Right cardiac atrium (tissue), 5 donors: ENCODE results near the gene ATL2. TPM values are rescaled to one million over a fixed set of nuclear protein-coding genes. Genes with fewer than 3 reads are reported as not detected.

Source experiments
- ATAC-seq, 2 donors: fragments of 200-7000 bp; cut with Tn5 transposase; one replicate each; pipeline versions ENCODE4 v1.8.0 to v1.9.1; 2020; ENCODE audit warnings: moderate library complexity in 2 of 2, mild to moderate bottlenecking in 1 of 2
- DNase-seq, 3 donors: peaks; one replicate each; pipeline ENCODE4 v3.0.0-alpha.2; 2020
- H3K27ac ChIP-seq: one replicate; pipeline ENCODE4 v1.5.1; 2013; ENCODE audit warnings: mild to moderate bottlenecking, low read length, control low read depth, moderate library complexity
- H3K27me3 ChIP-seq: one replicate; pipeline ENCODE4 v1.6.1; 2013; ENCODE audit not compliant: control insufficient read depth, insufficient read depth
- H3K4me1 ChIP-seq: one replicate; pipeline ENCODE4 v1.6.1; 2013; ENCODE audit warnings: low read length; ENCODE audit not compliant: control insufficient read depth, insufficient read depth
- H3K4me3 ChIP-seq: one replicate; pipeline ENCODE4 v1.5.1; 2013; ENCODE audit warnings: low read length, control low read depth
- H3K9me3 ChIP-seq: one replicate; pipeline ENCODE4 v1.6.1; 2013; ENCODE audit warnings: low read length; ENCODE audit not compliant: control insufficient read depth
- WGBS: extraction: QIAGEN DNeasy Blood & Tissue Kit; methylation state at CpG from one replicate; pipeline ENCODE4 v1.1.7; 2013; 5-methylcytosine and 5-hydroxymethylcytosine counted together
- intact Hi-C, 4 donors: fragments of 100-400 bp; cut with DNase I; formaldehyde crosslinking; loops; one replicate each; pipeline versions ENCODE4 v1.11.0 to v1.14.0; 2022 to 2023
- polyA plus RNA-seq: library from polyadenylated mRNA; stranded (reverse); fragments of 200-250 nt; gene quantifications from one replicate; pipeline ENCODE4 v1.2.3, GENCODE V29; 2013
- total RNA-seq, 4 donors: library from RNA; stranded (reverse); fragmentation: NEBNext Ultra II Directional; extraction: Animal tissue kit (Norgen Biotek cat#: 25700); gene quantifications; one replicate each; pipeline ENCODE4 v1.2.1, GENCODE V29; 2021
- donor health status: healthy with polysubstance abuse.
- donor health status: DM: no; HTN: yes; CAD: no.
- donor health status: DM: no; HTN: no; CAD: no.
- donor health status: DM: no; HTN: yes; CAD: no; lungs with severe emphysema.
- donor health status: DM: yes; HTN: yes; CAD: no.

Gene ATL2
- total and polyA plus RNA-seq, 5 donors: 19.9 to 53.5 (median 41.0) TPM

DNA sequence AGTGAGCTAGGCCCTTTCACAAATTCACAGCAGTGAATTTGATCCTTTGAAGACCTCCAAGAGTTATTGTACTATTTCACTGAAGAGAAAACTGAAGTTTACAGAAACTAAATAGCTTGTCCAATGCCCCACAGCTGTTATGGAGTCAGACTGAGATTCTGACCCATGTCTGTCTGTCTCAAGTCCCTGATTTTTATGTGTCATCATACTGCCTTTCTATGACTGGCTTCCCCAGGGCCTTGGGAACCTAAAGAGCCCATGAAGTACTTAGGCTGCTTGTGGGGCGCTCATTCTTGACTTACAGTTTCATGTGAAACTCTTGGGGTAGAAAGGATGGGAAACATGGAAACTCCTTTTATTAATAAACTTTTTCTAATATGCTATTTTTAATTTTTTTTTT lies 107.7 kb downstream of the ATL2 start:
- ATAC-seq: no peak
- no peak overlapping the region for H3K27ac ChIP-seq
- DNase-seq: no peak
- no peaks in the 10 kb centered on the region for H3K27me3 ChIP-seq
- H3K4me3 ChIP-seq: no peak overlapping the region
- intact Hi-C loops: no loop called here
- 100% methylated on average over 1 of the region's 1 CpG for WGBS
- H3K9me3 ChIP-seq: no peaks in the 10 kb centered on the region
- H3K4me1 ChIP-seq: no peaks in the 10 kb centered on the region

DNA sequence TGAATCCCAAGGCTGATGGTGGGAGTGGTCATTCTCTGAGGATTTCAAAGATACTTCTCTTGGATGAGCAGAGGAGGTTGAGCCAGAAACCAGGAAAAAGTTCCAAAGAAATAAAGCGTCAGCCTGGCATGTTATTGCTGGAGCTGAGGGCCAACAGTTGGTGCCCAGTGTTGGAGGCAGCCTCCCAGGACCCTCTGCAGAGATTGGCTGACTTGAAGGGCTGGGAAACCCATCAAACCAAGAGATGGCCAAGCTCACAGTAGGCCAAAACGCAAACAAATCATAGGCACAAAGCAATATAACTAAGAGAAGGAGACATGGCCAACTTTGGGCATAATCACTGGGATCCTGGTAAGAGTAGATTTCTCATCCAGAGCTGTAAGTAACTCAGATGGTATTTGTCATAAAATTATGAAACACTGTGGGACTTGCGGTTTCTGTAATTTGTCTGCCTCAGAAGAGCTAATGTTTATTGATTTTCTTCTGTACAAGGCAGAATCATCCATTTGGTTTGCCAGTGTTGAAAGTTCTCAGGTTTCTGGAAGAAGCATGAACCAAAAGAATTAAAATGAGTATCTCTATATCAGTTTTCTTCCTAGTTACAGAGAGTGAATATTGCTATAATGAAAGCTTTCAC lies 108.3 kb downstream of the ATL2 start:
- no peak overlapping the region for H3K4me3 ChIP-seq
- H3K27me3 ChIP-seq: no peaks in the 10 kb centered on the region
- no peaks in the 10 kb centered on the region for H3K9me3 ChIP-seq
- H3K4me1 ChIP-seq: no peaks in the 10 kb centered on the region
- no peak for DNase-seq
- ATAC-seq: no peak
- 94% methylated on average over 3 of the region's 3 CpGs for WGBS
- no peak overlapping the region for H3K27ac ChIP-seq
- intact Hi-C loops: no loop called here

DNA sequence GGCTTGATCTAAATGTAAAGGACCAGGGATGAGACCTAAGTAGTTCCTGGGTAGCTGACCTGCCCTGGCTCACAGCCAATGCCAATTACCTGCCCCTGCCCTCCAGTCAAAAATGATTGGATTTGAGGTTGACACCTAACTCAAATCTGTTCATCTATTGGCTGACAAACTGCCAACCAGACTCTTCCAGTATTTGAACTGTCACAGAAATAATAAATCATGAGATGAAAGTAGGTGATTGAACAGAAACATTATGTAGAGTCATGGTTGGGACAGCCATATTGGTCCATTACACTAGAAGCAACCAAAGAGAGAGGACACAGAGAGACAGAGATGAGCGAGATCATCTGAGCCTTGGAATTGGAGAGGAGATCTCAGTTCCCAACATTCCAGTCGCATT lies 109.1 kb downstream of the ATL2 start:
- ATAC-seq (no peak), DNase-seq (no peak)
- Histone ChIP-seq H3K27ac (no peak overlapping the region), H3K9me3 (no peaks in the 10 kb centered on the region), H3K4me1 (no peaks in the 10 kb centered on the region), H3K4me3 (no peak overlapping the region), H3K27me3 (no peaks in the 10 kb centered on the region)
- intact Hi-C loops: no loop called here
- 98% methylated on average over 2 of the region's 2 CpGs for WGBS

DNA sequence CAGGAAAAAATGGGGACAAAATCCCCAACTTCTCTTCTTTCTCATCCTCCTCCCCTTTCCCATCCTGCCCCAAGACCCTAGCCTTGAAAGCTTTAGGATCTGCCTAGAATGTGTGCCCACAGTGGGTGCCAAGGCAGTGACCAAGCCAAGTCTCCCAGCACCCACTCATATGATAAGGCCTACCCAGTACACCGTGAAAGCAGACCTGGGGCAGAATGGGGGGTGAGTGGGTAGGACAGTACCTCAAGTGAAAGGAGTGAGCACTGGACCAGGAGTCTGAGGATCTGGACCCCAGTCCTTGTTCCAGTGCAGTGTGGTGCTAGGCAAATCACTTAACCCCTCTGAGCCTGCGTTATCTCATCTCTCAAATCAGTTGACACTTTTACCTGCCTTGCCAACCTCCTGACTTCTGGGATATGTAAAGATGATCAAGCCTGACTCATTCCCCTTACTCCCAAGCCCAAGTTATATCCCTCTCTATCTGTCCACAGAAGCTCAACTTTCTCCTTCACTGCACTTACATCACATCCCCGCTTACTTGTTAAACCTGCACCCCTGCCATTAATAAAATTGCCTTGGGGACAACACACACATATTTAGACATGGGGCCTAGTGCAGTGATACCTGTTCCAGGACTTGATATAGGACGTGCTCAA lies 109.7 kb downstream of the ATL2 start:
- no peak for ATAC-seq
- H3K27ac ChIP-seq: no peak overlapping the region
- intact Hi-C loops: no loop called here

DNA sequence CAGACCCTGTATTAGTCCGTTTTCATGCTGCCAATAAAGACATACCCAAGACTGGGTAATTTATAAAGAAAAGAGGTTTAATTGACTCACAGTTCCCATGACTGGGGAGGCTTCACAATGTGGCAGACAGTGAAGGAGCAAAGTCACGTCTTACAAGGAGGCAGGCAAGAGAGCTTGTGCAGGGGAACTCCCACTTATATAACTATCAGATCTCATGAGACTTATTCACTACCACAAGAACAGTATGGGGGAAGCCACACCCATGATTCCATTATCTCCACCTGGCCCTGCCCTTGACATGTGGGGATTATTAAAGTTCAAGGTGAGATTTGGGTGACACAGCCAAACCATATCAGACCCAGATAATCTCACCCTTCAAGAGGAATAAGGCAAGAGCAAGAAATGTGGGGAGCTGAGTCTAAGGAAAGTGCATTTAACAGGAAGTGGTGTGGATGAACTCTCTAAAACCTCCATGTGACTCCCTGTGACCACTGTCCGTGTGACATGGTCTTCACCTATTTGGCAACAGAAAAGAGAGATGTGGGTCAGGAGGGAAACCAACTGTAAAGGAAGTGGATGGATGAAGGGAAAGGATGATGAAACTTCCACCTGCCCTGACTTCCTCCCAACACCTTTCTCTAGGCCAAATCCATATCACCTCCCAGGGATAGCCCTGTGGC lies 110.6 kb downstream of the ATL2 start:
- Histone ChIP-seq H3K27ac (no peak overlapping the region), H3K9me3 (no peaks in the 10 kb centered on the region), H3K27me3 (no peaks in the 10 kb centered on the region), H3K4me3 (no peak overlapping the region), H3K4me1 (no peaks in the 10 kb centered on the region)
- intact Hi-C loops: no loop called here
- WGBS: 78% methylated on average over 3 of the region's 3 CpGs
- DNase-seq (no peak), ATAC-seq (no peak)

More for the DNA sequence above, 109.7 kb downstream of the ATL2 start:
- Histone ChIP-seq H3K4me3 (no peak overlapping the region), H3K27me3 (no peaks in the 10 kb centered on the region), H3K4me1 (no peaks in the 10 kb centered on the region), H3K9me3 (no peaks in the 10 kb centered on the region)
- DNase-seq: no peak
- WGBS: 92% methylated on average over 4 of the region's 4 CpGs

DNA sequence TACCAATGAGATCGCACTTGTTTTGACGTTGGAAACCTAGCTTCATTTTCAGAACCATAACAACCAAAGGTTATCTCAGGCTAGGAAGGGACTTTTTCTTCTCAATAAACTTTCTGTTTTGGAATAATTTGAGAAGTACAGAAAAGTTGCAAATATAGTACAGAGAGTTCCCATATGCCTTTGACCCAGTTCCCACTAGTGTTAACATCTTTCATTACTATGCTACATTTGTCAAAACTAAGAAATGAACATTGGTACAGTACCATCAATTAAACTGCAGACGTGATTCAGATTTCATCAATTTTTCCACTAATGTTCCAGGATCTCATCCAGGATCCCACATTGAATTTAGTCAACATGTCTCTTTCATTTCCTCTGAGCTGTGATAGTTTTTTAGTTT lies 111.6 kb downstream of the ATL2 start:
- no peak overlapping the region for H3K27ac ChIP-seq
- WGBS: 71% methylated on average over 3 of the region's 3 CpGs
- ATAC-seq: no peak

DNA sequence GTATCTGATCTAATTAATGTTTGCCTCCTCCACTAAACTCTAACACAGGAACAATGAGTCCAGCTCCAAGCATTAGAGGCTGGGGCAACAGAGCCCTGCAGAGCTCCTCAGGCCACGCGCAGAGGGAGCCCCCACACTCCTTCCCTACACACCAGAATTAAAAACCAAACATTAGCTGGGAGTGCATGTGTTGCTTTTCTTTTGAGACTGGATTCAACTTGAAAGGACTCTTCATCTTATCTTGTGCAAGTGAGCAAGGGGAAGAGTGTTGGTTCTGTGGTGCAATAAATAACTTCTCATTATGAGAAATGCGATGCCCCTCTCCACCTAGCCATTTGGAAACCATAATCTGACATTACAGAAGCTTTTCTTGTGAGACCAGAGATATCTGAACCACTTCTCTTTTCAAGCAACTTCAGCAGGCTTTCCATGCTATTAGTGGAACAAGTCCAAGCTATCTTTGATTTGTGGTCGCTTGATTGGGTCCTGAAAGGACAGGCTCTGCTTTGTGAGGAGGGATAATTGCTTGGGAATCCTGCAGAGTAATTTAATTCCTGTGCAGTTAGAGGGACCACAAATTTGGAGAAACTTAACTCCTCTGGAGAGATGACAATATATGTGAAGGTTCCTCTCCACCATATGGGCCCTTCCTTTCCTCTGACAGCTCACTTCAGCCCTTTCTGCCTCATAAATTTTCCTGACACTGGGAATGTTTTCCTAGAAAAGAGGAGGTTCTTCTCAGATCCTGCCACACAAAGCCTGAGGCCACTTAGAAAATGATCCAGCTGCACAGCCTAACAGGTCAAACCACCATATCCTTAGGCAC lies 112.5 kb downstream of the ATL2 start:
- Histone ChIP-seq H3K4me3 (no peak overlapping the region), H3K27ac (no peak overlapping the region), H3K27me3 (no peaks in the 10 kb centered on the region), H3K4me1 (no peaks in the 10 kb centered on the region), H3K9me3 (no peaks in the 10 kb centered on the region)
- 67% methylated on average over 4 of the region's 4 CpGs for WGBS
- no peak for ATAC-seq
- intact Hi-C loops: no loop called here
- no peak for DNase-seq

More for the DNA sequence above, 111.6 kb downstream of the ATL2 start:
- Histone ChIP-seq H3K9me3 (no peaks in the 10 kb centered on the region), H3K27me3 (no peaks in the 10 kb centered on the region), H3K4me1 (no peaks in the 10 kb centered on the region), H3K4me3 (no peak overlapping the region)
- no peak for DNase-seq
- intact Hi-C loops: no loop called here

DNA sequence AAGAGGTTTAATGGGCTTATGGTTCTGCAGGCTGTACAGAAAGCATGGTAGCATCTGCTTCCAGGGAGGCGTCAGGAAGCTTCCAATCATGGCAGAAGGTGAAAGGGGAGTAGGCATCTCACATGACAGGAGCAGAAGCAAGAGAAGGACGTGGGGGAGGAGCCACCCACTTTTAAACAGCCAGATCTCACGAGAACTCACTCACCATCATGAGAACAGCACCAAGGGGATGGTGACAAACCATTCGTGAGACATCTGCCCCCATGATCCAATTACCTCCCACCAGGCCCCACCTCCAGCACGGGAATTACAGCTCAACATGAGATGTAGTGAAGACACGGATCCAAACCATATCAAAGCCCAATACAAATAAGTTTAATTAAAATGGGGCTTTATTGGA lies 113.8 kb downstream of the ATL2 start:
- no peaks in the 10 kb centered on the region for H3K4me1 ChIP-seq
- H3K4me3 ChIP-seq: no peak overlapping the region
- H3K9me3 ChIP-seq: no peaks in the 10 kb centered on the region
- DNase-seq (no peak), ATAC-seq (no peak)
- intact Hi-C loops: no loop called here
- H3K27ac ChIP-seq: no peak overlapping the region
- no peaks in the 10 kb centered on the region for H3K27me3 ChIP-seq
- 83% methylated on average over 6 of the region's 6 CpGs for WGBS

DNA sequence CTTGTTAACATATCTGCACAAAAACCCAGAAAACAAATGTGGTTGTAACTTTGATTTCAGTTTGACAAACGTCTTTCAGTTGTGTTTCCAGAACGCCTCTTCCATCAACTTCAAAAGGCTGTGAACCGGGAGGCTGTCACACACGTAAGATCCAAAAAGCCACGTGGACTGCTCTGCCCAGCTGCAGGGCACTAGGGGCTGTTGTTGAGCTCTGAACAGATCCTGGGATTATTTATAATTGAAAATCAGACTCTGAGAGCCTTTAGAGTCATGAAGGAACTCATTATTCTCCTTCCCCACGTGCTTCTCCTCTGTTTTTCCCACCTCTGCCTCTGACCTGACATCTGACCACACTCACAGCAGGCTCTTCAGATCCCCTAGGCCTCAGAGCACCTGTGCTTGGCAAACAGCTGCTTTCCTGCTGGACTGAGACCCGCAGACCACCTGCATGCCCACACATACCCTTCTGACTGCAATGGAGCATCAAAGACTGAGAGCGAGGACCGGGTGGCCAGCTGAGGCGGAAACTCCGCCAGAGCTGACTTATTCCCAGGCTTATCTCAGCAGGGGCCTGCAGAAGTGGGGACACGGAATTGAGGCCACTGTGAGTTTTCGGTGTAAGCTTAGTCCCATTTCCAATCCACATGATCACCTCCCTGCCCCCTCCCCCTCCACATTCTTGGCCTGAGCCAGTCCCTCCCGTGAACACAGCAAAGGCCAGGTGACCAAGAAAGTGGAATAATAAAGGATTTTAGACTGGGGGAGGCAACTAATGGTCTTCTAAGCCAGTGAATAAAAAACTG lies 114.8 kb downstream of the ATL2 start:
- intact Hi-C loops: no loop called here
- no peaks in the 10 kb centered on the region for H3K9me3 ChIP-seq
- WGBS: 85% methylated on average over 14 of the region's 14 CpGs
- H3K27ac ChIP-seq: no peak overlapping the region
- H3K4me1 ChIP-seq: no peaks in the 10 kb centered on the region
- DNase-seq (no peak), ATAC-seq (no peak)
- H3K4me3 ChIP-seq: no peak overlapping the region
- no peaks in the 10 kb centered on the region for H3K27me3 ChIP-seq

DNA sequence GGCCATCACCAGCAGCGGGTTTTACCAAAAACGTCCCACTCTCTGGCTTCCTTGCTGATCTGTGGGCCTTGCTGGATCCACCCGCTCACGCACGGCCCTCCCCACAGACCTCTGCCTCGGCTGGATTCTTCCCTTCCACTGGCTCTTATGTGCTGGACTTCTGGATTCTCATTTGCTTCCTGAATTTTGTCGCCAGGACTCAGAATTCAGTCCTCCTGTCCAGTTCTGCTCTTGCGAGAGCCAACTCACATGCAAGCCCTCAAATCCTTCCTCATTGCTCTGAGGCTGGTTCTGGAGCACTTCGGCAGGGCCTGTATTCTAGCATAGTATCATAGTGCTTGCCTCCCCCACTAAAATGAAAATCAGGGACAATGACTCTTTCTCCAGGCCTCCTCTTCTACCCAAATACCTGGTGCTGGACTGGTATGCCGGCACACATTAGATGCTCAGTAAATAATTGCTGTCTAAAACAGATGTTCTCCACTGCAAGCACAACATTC lies 115.5 kb downstream of the ATL2 start:
- WGBS: 86% methylated on average over 10 of the region's 10 CpGs
- ATAC-seq: no peak
- Histone ChIP-seq H3K27ac (no peak overlapping the region), H3K4me3 (no peak overlapping the region), H3K9me3 (no peaks in the 10 kb centered on the region), H3K4me1 (no peaks in the 10 kb centered on the region), H3K27me3 (no peaks in the 10 kb centered on the region)
- intact Hi-C loops: no loop called here
- DNase-seq: no peak
